Uterus (tissue), 2 donors: ENCODE results near the gene SLC35B1.

ENCODE experiments used
- CTCF ChIP-seq, 4 experiments: fragments of 200-600 bp in 2 of 4; fragments of 450-650 bp in 2 of 4; sonication (generic) in 2 of 4; IDR thresholded peaks; one replicate each; pipeline ENCODE4 v1.5.1; 2016 to 2019; ENCODE audit warnings: antibody characterized with exemption in 4 of 4, mild to moderate bottlenecking in 2 of 4, moderate library complexity in 1 of 4
- POLR2A ChIP-seq, 2 donors: fragments of 450-650 bp; IDR thresholded peaks; one replicate each; pipeline ENCODE4 v1.6.1; 2016; ENCODE audit warnings: antibody characterized with exemption in 2 of 2, mild to moderate bottlenecking in 1 of 2, moderate library complexity in 1 of 2

GRCh38 chr17:49699966-49700575 lies 7.7 kb downstream of the SLC35B1 start:
- TF ChIP-seq CTCF (IDR thresholded peaks at IDR 0.05) (no peak), POLR2A (IDR thresholded peaks at IDR 0.05) (no peak)
